Hepatocyte (in vitro differentiated cells): ENCODE results near the gene PSPN. TPM values are rescaled to one million over a fixed set of nuclear protein-coding genes. Genes with fewer than 3 reads are reported as not detected.
A peak's percentile ranks its signal among the peaks of the same experiment; 100 is the strongest.
"Not testable (repeated sequence)": the region's sequence is repeated elsewhere in the genome, so short reads cannot be mapped to it uniquely, and the experiment has no call there.

ENCODE experiments used
- DNase-seq: peaks from one replicate; pipeline ENCODE4 v3.0.0-alpha.2; 2016; ENCODE audit warnings: low spot score
- H2AFZ ChIP-seq: fragments of 200-600 bp; sonication (generic); 2 replicates; pipeline ENCODE4 v1.6.0; 2016; ENCODE audit warnings: antibody characterized with exemption, mild to moderate bottlenecking
- H3K27ac ChIP-seq: fragments of 200-600 bp; sonication (generic); 2 replicates; pipeline ENCODE4 v1.5.1; 2016; ENCODE audit warnings: mild to moderate bottlenecking
- H3K27me3 ChIP-seq: fragments of 200-600 bp; sonication (generic); 2 replicates; pipeline ENCODE4 v1.6.1; 2016
- H3K36me3 ChIP-seq: fragments of 200-600 bp; sonication (generic); replicated peaks from 2 replicates; pipeline ENCODE4 v1.5.1; 2016; ENCODE audit warnings: low read depth; ENCODE audit not compliant: insufficient read depth
- H3K4me1 ChIP-seq: fragments of 200-600 bp; sonication (generic); 2 replicates; pipeline ENCODE4 v1.5.1; 2016; ENCODE audit warnings: mild to moderate bottlenecking, moderate library complexity; ENCODE audit not compliant: insufficient read depth
- H3K4me2 ChIP-seq: fragments of 200-600 bp; sonication (generic); 2 replicates; pipeline ENCODE4 v1.6.0; 2016
- H3K4me3 ChIP-seq: fragments of 200-600 bp; sonication (generic); 2 replicates; pipeline ENCODE4 v1.5.1; 2016; ENCODE audit warnings: mild to moderate bottlenecking
- H3K79me2 ChIP-seq: fragments of 200-600 bp; sonication (generic); 2 replicates; pipeline ENCODE4 v1.6.0; 2017; ENCODE audit warnings: mild to moderate bottlenecking
- H3K9me2 ChIP-seq: fragments of 200-600 bp; sonication (generic); replicated peaks from 2 replicates; pipeline ENCODE4 v1.6.0; 2017; ENCODE audit warnings: mild to moderate bottlenecking; ENCODE audit not compliant: insufficient read depth
- H3K9me3 ChIP-seq: fragments of 200-600 bp; sonication (generic); 2 replicates; pipeline ENCODE4 v1.5.1; 2016; ENCODE audit warnings: low read depth, mild to moderate bottlenecking
- H4K20me1 ChIP-seq: fragments of 200-600 bp; sonication (generic); 2 replicates; pipeline ENCODE4 v1.6.0; 2016; ENCODE audit warnings: mild to moderate bottlenecking; ENCODE audit not compliant: insufficient read depth, poor library complexity, severe bottlenecking
- EZH2 ChIP-seq: fragments of 200-600 bp; sonication (generic); IDR thresholded peaks from 2 replicates; pipeline ENCODE4 v1.6.1; 2016; ENCODE audit warnings: antibody characterized with exemption, mild to moderate bottlenecking, borderline replicate concordance
- EZH2phosphoT487 ChIP-seq: fragments of 200-600 bp; sonication (generic); IDR thresholded peaks from one replicate; pipeline ENCODE4 v1.6.1; 2018; ENCODE audit warnings: antibody characterized with exemption, mild to moderate bottlenecking, low read depth, moderate library complexity; ENCODE audit not compliant: unreplicated experiment, severe bottlenecking
- WGBS: methylation state at CpG from one replicate; pipeline ENCODE4 v1.1.6; 2016; ENCODE audit warnings: low lambda C conversion rate; ENCODE audit errors: missing lambda C conversion rate; 5-methylcytosine and 5-hydroxymethylcytosine counted together
- polyA plus RNA-seq: library from polyadenylated mRNA; unstranded; fragments of >200 nt; fragmentation: Nextera tagmentation; extraction: Ambion mirVana; gene quantifications from 2 replicates; pipeline ENCODE4 v1.2.1, GENCODE V29; 2016
- total RNA-seq: library from RNA; depleted of rRNA; stranded (reverse); fragments of >200 nt; gene quantifications from 2 replicates; pipeline ENCODE4 v1.2.3, GENCODE V29; 2014
- TF ChIP-seq, protein P1 (sequence below): fragments of 200-600 bp; sonication (generic); IDR thresholded peaks from 2 replicates; pipeline ENCODE4 v1.5.1; 2016; ENCODE audit warnings: antibody characterized with exemption, mild to moderate bottlenecking; ENCODE audit not compliant: poor library complexity

Gene PSPN
- total and polyA plus RNA-seq, 2 experiments from 2014 or later = 2.7 TPM

DNA sequence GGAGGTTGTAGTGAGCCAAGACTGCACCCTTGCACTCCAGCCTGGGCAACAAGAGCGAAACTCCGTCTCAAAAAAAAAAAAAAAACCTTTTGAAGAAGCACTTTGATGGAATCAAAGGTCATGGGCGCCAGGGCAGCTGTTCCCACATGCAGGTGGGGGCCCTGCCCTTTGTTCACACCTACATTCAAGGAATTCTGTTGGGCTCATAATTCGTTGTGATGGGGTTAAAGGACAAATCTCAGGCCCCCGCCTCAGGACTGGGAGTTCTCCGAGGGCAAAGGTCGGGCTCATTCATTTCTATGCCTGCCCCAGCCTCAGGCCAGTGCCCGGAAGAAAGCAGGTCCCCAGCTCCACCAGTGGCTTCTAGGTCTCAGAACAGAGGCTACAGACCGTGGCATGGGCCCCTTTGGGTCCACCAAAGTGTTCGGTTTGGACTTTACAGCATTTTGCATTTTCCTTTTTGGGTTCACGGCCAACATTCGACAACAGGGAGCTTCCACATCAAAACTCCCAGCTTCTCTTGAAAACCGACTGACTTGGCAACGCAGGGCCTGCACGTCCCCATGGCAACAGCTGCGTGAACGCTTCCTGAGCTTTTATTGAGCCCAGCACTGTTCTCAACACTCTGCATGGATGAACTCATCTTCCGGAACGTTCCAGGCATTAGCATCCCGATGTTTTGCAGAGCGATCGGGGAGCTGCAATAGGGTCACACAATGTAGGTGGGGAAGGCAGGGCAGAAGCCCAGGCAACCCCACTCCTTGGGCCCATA is 27.3 kb upstream of the PSPN start:
- Histone ChIP-seq H2AFZ (peak overlapping the region; percentile 55), H3K9me2 (no peaks in the 10 kb centered on the region), H3K4me3 (no peak overlapping the region), H3K27me3 (no peaks in the 10 kb centered on the region), H3K4me1 (peaks cover 14% of the 10 kb centered on the region), H3K36me3 (no peaks in the 10 kb centered on the region), H3K79me2 (no peaks in the 10 kb centered on the region), H3K4me2 (peak overlapping the region; percentile 65), H3K9me3 (no peaks in the 10 kb centered on the region), H4K20me1 (no peaks in the 10 kb centered on the region), H3K27ac (peak overlapping the region; percentile 86)
- peak; percentile 68 for DNase-seq
- WGBS = 61% methylated on average over 22 of the region's 22 CpGs
- no peak for TF ChIP-seq EZH2

DNA sequence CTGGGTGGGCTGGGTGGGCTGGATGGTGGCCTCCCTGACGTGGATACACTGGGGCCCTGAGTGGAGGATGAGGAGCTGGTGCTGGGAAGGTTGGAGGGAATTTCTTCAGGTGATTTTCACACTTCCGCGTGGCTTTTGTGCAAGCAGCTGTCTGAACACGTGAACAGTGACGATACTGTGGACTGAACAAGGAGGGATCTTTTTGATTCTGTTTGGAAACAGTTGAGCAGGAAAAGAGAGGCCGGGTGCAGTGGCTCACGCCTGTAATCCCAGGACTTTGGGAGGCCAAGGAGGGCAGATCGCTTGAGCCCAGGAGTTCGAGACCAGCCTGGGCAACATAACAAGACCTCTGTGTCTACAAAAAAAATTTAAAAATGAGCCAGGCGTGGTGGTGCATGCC is 26.3 kb upstream of the PSPN start:
- Histone ChIP-seq H3K4me3 (no peak overlapping the region), H2AFZ (no peak overlapping the region), H3K9me3 (no peaks in the 10 kb centered on the region), H3K79me2 (no peaks in the 10 kb centered on the region), H3K4me1 (peaks cover 14% of the 10 kb centered on the region), H4K20me1 (no peaks in the 10 kb centered on the region), H3K27ac (peak overlapping the region; percentile 86), H3K9me2 (no peaks in the 10 kb centered on the region), H3K4me2 (peak overlapping the region; percentile 65), H3K27me3 (no peaks in the 10 kb centered on the region), H3K36me3 (no peaks in the 10 kb centered on the region)
- no peak for DNase-seq
- TF ChIP-seq, protein P1, sequence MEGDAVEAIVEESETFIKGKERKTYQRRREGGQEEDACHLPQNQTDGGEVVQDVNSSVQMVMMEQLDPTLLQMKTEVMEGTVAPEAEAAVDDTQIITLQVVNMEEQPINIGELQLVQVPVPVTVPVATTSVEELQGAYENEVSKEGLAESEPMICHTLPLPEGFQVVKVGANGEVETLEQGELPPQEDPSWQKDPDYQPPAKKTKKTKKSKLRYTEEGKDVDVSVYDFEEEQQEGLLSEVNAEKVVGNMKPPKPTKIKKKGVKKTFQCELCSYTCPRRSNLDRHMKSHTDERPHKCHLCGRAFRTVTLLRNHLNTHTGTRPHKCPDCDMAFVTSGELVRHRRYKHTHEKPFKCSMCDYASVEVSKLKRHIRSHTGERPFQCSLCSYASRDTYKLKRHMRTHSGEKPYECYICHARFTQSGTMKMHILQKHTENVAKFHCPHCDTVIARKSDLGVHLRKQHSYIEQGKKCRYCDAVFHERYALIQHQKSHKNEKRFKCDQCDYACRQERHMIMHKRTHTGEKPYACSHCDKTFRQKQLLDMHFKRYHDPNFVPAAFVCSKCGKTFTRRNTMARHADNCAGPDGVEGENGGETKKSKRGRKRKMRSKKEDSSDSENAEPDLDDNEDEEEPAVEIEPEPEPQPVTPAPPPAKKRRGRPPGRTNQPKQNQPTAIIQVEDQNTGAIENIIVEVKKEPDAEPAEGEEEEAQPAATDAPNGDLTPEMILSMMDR = no peak
- TF ChIP-seq EZH2 (no peak), EZH2phosphoT487 (no peak)
- WGBS = 94% methylated on average over 8 of the region's 10 CpGs

DNA sequence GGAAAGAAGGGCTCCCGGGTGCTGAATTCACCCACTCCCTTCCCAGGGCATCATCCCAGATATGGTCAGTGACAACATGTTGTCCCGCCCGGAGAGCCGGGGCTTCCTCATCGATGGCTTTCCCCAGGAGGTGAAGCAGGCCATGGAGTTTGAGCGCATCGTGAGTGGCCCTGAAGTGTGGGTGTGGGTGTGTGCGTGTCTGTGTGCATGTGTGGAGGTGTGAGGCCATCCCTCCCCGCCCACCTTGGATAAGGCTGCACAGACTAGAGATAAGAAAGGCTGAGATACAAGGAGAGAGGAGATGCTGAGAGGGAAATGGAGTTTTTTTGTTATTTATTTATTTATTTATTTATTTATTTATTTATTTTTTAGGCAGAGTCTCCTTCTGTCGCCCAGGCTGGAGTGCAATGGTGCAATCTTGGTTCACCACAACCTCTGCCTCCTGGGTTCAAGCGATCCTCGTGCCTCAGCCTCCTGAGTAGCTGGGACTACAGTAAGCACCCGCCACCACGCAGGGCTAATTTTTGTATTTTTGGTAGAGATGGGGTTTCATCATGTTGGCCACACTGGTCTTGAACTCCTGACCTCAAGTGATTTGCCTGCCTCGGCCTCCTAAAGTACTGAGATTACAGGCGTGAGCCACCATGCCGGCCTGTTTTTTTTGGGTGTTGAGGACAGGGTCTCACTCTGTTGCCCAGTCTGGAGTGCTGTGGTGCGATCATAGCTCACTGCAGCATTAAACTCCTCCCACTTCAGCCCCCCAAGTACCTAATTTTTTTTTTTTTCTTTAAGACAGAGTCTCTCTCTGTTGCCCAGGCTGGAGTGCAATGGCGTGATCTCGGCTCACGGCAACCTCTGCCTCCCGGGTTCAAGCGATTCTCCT is 24.6 kb upstream of the PSPN start:
- H3K9me3 ChIP-seq, H3K9me2 ChIP-seq, DNase-seq, H3K4me3 ChIP-seq, H3K36me3 ChIP-seq, H3K27me3 ChIP-seq, H4K20me1 ChIP-seq, H3K79me2 ChIP-seq, H3K4me2 ChIP-seq, H2AFZ ChIP-seq, H3K27ac ChIP-seq: not testable (repeated sequence)
- peaks cover 14% of the 10 kb centered on the region for H3K4me1 ChIP-seq
- 91% methylated on average over 23 of the region's 23 CpGs for WGBS

DNA sequence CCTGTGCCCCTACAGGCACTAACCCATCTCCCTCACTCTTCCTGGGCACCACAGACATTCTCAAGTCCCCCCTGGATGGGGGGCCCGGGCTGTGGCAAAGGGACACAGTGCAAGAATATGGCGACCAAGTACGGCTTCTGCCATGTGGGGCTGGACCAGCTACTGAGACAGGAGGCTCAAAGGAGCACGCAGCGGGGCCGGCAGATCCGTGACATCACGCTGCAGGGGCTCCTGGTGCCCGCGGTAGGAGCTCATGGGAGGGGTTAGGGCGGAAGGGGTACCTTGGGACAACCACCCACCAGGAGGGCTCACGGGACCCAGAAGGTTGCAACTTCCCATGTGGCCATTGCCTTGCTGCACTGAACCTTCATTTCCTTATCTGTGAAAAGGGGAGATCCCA is 20.6 kb upstream of the PSPN start:
- no peak overlapping the region for H2AFZ ChIP-seq
- H3K4me3 ChIP-seq = no peak overlapping the region
- TF ChIP-seq, protein P1 = no peak
- TF ChIP-seq EZH2 (no peak), EZH2phosphoT487 (no peak)
- no peaks in the 10 kb centered on the region for H4K20me1 ChIP-seq
- 96% methylated on average over 12 of the region's 12 CpGs for WGBS
- H3K27me3 ChIP-seq = no peaks in the 10 kb centered on the region
- H3K36me3 ChIP-seq = no peaks in the 10 kb centered on the region
- peaks cover 15% of the 10 kb centered on the region for H3K79me2 ChIP-seq
- H3K4me1 ChIP-seq = peaks cover 8% of the 10 kb centered on the region
- H3K9me3 ChIP-seq = no peaks in the 10 kb centered on the region
- no peak overlapping the region for H3K4me2 ChIP-seq
- H3K9me2 ChIP-seq = no peaks in the 10 kb centered on the region
- DNase-seq = no peak
- H3K27ac ChIP-seq = no peak overlapping the region
